Body of pancreas (tissue), 4 donors: ENCODE results near the gene EXOC1. TPM values are rescaled to one million over a fixed set of nuclear protein-coding genes. Genes with fewer than 3 reads are reported as not detected.

Experiments used
- ATAC-seq: fragments of 150-250 bp; one replicate; pipeline ENCODE4 v1.9.1; 2016
- DNase-seq, 4 donors: peaks; one replicate each; pipeline ENCODE4 v3.0.0-alpha.2; 2019
- H3K27ac ChIP-seq, 4 donors: fragments of 200-600 bp; sonication (generic); 1 replicate in 3 of 4; 2 replicates in 1 of 4; pipeline versions ENCODE4 v1.5.1 to v1.6.1; 2016 to 2019; ENCODE audit warnings: mild to moderate bottlenecking in 1 of 4, mixed read lengths in 1 of 4, moderate library complexity in 1 of 4
- H3K27me3 ChIP-seq, 2 donors: fragments of 200-600 bp; sonication (generic); one replicate each; pipeline ENCODE4 v1.6.0; 2016; ENCODE audit warnings: mild to moderate bottlenecking in 1 of 2
- H3K36me3 ChIP-seq, 2 donors: fragments of 200-600 bp; sonication (generic); replicated peaks in 1 of 2; 2 replicates each; pipeline ENCODE4 v1.5.1; 2016; ENCODE audit warnings: low read depth in 2 of 2; ENCODE audit not compliant: insufficient read depth in 1 of 2
- H3K4me1 ChIP-seq: fragments of 200-600 bp; sonication (generic); one replicate; pipeline ENCODE4 v1.6.0; 2016
- H3K4me3 ChIP-seq, 2 donors: fragments of 200-600 bp; sonication (generic); 1 replicate in 1 of 2; 2 replicates in 1 of 2; pipeline ENCODE4 v1.5.1; 2016 to 2019
- H3K9me3 ChIP-seq, 3 donors: fragments of 200-600 bp; sonication (generic); 1 replicate in 2 of 3; 2 replicates in 1 of 3; pipeline ENCODE4 v1.5.1; 2016
- POLR2A ChIP-seq, 3 donors: fragments of 450-650 bp; IDR thresholded peaks; one replicate each; pipeline ENCODE4 v1.6.1; 2016; ENCODE audit warnings: antibody characterized with exemption in 3 of 3, mild to moderate bottlenecking in 2 of 3
- WGBS, 2 donors: methylation state at CpG; one replicate each; pipeline ENCODE4 v1.1.5; 2017; 5-methylcytosine and 5-hydroxymethylcytosine counted together
- intact Hi-C: fragments of 100-400 bp; cut with DNase I; formaldehyde crosslinking; loops from one replicate; pipeline ENCODE4 v1.15.1; 2023
- total RNA-seq, 2 donors: library from RNA; depleted of rRNA; stranded (reverse); fragments of >200 nt; gene quantifications; one replicate each; pipeline ENCODE4 v1.1.0, GENCODE V29; 2016
- TF ChIP-seq, protein P1 (sequence below), 7 experiments: fragments of 450-650 bp in 4 of 7; fragments of 200-600 bp in 3 of 7; sonication (generic) in 3 of 7; IDR thresholded peaks; one replicate each; pipeline ENCODE4 v1.5.1; 2016 to 2019; ENCODE audit warnings: antibody characterized with exemption in 7 of 7

Gene EXOC1
- total RNA-seq, 2 donors from 2014 or later: 16.9 to 37.9 TPM

DNA sequence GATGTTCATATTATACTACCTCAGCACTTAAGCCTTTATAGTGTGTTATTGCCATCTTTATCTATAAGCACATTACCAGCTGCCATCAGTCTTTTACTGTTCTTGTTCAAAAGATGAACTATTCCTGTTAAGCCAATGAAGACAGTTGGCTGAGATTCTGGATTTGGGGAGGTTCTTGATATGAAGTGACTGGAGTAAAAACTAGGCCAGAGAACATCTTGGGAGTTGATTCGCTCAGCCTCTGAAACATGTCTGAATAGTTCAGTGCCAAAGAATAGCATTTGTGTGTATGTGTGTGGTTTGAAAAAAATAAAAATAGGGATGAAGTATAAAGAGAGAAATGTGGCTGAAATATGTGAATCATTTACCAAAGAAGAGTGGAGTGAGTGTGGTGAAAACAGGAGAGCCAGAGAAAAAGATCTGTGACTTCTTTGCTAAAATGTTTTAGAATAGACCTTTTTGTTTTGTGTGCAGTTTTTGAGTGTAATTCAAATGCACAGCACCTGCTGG, 15.2 kb downstream of the EXOC1 start:
- H3K27ac ChIP-seq: no peak overlapping the region
- TF ChIP-seq POLR2A (IDR thresholded peaks at IDR 0.05): no peak
- TF ChIP-seq, protein P1, sequence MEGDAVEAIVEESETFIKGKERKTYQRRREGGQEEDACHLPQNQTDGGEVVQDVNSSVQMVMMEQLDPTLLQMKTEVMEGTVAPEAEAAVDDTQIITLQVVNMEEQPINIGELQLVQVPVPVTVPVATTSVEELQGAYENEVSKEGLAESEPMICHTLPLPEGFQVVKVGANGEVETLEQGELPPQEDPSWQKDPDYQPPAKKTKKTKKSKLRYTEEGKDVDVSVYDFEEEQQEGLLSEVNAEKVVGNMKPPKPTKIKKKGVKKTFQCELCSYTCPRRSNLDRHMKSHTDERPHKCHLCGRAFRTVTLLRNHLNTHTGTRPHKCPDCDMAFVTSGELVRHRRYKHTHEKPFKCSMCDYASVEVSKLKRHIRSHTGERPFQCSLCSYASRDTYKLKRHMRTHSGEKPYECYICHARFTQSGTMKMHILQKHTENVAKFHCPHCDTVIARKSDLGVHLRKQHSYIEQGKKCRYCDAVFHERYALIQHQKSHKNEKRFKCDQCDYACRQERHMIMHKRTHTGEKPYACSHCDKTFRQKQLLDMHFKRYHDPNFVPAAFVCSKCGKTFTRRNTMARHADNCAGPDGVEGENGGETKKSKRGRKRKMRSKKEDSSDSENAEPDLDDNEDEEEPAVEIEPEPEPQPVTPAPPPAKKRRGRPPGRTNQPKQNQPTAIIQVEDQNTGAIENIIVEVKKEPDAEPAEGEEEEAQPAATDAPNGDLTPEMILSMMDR (IDR thresholded peaks at IDR 0.05): no peak
- peaks cover 11% of the 10 kb centered on the region for H3K4me1 ChIP-seq
- WGBS, 2 donors: 90 to 94% methylated on average over 1 of the region's 1 CpG
- peaks cover 8 to 16% of the 10 kb centered on the region in 2 donors for H3K36me3 ChIP-seq
- intact Hi-C loops: no loop called here
- DNase-seq: no peak
- H3K4me3 ChIP-seq: no peak overlapping the region
- H3K9me3 ChIP-seq: no peaks in the 10 kb centered on the region
- H3K27me3 ChIP-seq: no peaks in the 10 kb centered on the region
- ATAC-seq: no peak

DNA sequence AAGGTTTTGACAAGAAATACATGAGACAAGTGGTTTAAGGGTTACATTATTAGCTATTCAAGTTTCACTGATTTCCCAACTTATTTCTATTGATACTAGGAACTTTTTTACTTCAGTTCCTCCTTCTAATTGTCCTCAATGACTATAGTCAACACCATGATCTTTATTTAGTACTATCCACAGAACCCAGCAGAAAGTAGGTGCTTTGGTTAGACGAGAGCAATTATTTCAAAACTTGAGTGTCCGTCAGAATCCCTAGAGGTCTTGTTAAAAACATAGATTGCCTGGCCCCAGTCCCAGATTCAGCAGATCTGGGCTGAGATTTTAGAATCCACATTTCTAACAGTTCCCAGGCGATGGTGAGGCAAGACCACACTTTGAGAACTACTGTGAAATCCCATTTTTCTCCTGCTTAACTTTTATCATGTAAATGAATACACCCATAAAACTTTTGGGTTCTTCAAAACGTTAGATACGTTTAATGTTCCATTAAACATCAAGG, 17.9 kb downstream of the EXOC1 start:
- intact Hi-C loops: no loop called here
- Histone ChIP-seq H3K4me1 (peaks cover 4% of the 10 kb centered on the region), H3K36me3 (peaks cover 8 to 16% of the 10 kb centered on the region in 2 donors), H3K27ac (no peak overlapping the region), H3K4me3 (no peak overlapping the region), H3K27me3 (no peaks in the 10 kb centered on the region), H3K9me3 (no peaks in the 10 kb centered on the region)
- DNase-seq: no peak
- WGBS, 2 donors: 68 to 80% methylated on average over 5 of the region's 5 CpGs
- ATAC-seq: no peak
- TF ChIP-seq, protein P1 (IDR thresholded peaks at IDR 0.05): no peak
- no peak for TF ChIP-seq POLR2A (IDR thresholded peaks at IDR 0.05)

DNA sequence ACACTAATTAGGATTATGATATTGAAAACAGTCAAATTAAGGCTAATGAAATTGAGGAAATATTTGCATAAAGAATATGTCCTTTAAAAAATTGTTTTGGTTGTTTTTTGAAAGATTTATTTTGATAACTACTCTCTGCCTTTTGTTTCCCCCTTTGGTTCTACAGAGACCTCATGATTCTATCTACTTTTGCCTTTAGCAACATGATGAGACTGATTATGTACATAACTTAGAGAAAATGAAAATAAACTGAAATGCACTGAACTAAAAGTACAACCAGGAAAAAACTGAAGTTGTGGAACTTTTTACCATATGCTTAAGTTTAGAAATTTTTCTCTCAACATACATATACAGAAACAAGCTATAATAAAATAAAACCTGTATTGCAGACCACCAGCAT, 21.4 kb downstream of the EXOC1 start:
- no peaks in the 10 kb centered on the region for H3K27me3 ChIP-seq
- peaks cover 3 to 15% of the 10 kb centered on the region in 2 donors for H3K36me3 ChIP-seq
- H3K9me3 ChIP-seq: no peaks in the 10 kb centered on the region
- H3K4me3 ChIP-seq: no peak overlapping the region
- no peaks in the 10 kb centered on the region for H3K4me1 ChIP-seq
- intact Hi-C loops: no loop called here
- DNase-seq (no peak), ATAC-seq (no peak)
- H3K27ac ChIP-seq: no peak overlapping the region
- TF ChIP-seq, protein P1 (IDR thresholded peaks at IDR 0.05): no peak
- no peak for TF ChIP-seq POLR2A (IDR thresholded peaks at IDR 0.05)

DNA sequence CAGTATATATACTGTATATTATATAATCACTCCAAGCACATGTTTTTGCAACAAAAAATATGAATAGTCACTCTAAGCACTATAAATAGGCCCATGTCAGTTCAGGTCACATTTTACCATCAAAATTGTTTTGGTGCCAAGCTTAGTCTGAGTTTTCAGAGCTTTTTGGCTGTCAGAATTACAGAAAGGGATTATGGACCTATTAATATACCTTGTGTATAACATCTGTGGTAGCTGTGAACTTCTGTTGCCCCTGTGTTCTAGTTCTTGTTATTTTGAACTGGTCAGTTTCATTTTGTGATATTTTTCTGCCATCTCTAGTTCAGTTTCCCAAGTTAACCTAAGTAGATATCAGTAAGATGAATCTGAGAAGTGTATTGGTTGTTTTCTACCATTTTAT, 22.9 kb downstream of the EXOC1 start:
- intact Hi-C loops: no loop called here
- no peak for ATAC-seq

More for the DNA sequence above, 22.9 kb downstream of the EXOC1 start:
- DNase-seq: no peak
- Histone ChIP-seq H3K4me1 (no peaks in the 10 kb centered on the region), H3K27me3 (no peaks in the 10 kb centered on the region), H3K4me3 (no peak overlapping the region), H3K27ac (no peak overlapping the region), H3K9me3 (no peaks in the 10 kb centered on the region), H3K36me3 (peaks cover 0 to 12% of the 10 kb centered on the region in 2 donors)
- TF ChIP-seq, protein P1 (IDR thresholded peaks at IDR 0.05): no peak
- TF ChIP-seq POLR2A (IDR thresholded peaks at IDR 0.05): no peak
